HG03558 (cell line): ENCODE results near the gene RFX8.
"Not testable (repeated sequence)": the region's sequence is repeated elsewhere in the genome, so short reads cannot be mapped to it uniquely, and the experiment has no call there.

ENCODE experiments used
- ATAC-seq: cut with Tn5 transposase; IDR thresholded peaks from one replicate; pipeline ENCODE4 v1.9.1; 2021; ENCODE audit warnings: moderate number of reproducible peaks; ENCODE audit not compliant: unreplicated experiment; ENCODE audit errors: extremely low read depth

Gene RFX8

GRCh38 chr2:101492936-101493473, 18.1 kb upstream of the RFX8 start:
- ATAC-seq = no peak

- no peak for ATAC-seq
These were observed 12.1 kb upstream of the RFX8 start for GRCh38 chr2:101486994-101487393.

GRCh38 chr2:101486258-101486701, 11.4 kb upstream of the RFX8 start:
- ATAC-seq = no peak

GRCh38 chr2:101485856-101486255, 10.9 kb upstream of the RFX8 start:
- no peak for ATAC-seq

- ATAC-seq = no peak
These were observed 5.9 kb upstream of the RFX8 start for GRCh38 chr2:101480764-101481163.

GRCh38 chr2:101479810-101480209, 4.9 kb upstream of the RFX8 start:
- ATAC-seq = no peak

GRCh38 chr2:101479328-101479727, 4.4 kb upstream of the RFX8 start:
- no peak for ATAC-seq

- no peak for ATAC-seq
These were observed 3.5 kb upstream of the RFX8 start for GRCh38 chr2:101478181-101479001.

- ATAC-seq = no peak
These were observed 2.6 kb upstream of the RFX8 start for GRCh38 chr2:101477556-101477955.

GRCh38 chr2:101476605-101477208, 1.8 kb upstream of the RFX8 start:
- no peak for ATAC-seq

GRCh38 chr2:101473911-101474701, 806 bp downstream of the RFX8 start:
- ATAC-seq = no peak

GRCh38 chr2:101473591-101473910, 1.4 kb downstream of the RFX8 start:
- no peak for ATAC-seq

GRCh38 chr2:101469863-101470262, 5.0 kb downstream of the RFX8 start:
- no peak for ATAC-seq

- ATAC-seq = no peak
These were observed 7.6 kb downstream of the RFX8 start for GRCh38 chr2:101467306-101467705.

GRCh38 chr2:101466426-101466825, 8.5 kb downstream of the RFX8 start:
- no peak for ATAC-seq

GRCh38 chr2:101464841-101465240, 10.1 kb downstream of the RFX8 start:
- ATAC-seq = no peak

- ATAC-seq = no peak
These were observed 10.8 kb downstream of the RFX8 start for GRCh38 chr2:101463911-101464641.

GRCh38 chr2:101463421-101463820, 11.5 kb downstream of the RFX8 start:
- ATAC-seq = no peak

GRCh38 chr2:101461381-101461780, 13.5 kb downstream of the RFX8 start:
- no peak for ATAC-seq

GRCh38 chr2:101454408-101454807, 20.5 kb downstream of the RFX8 start:
- ATAC-seq = not testable (repeated sequence)
